Sigmoid colon (tissue), 3 donors: Measurements from ENCODE around the gene METAP1.
"Not testable (repeated sequence)": the region's sequence is repeated elsewhere in the genome, so short reads cannot be mapped to it uniquely, and the experiment has no call there.

ENCODE experiments used
- POLR2A ChIP-seq, 2 donors: fragments of 450-650 bp; IDR thresholded peaks; one replicate each; pipeline ENCODE4 v1.6.1; 2016; ENCODE audit warnings: antibody characterized with exemption in 2 of 2, mild to moderate bottlenecking in 2 of 2, moderate library complexity in 2 of 2
- TF ChIP-seq, protein P1 (sequence below), 4 experiments: fragments of 450-650 bp in 3 of 4; fragments of 200-600 bp in 1 of 4; IDR thresholded peaks; one replicate each; pipeline ENCODE4 v1.5.1; 2016 to 2019; ENCODE audit warnings: antibody characterized with exemption in 4 of 4, mild to moderate bottlenecking in 3 of 4, moderate library complexity in 2 of 4

- TF ChIP-seq POLR2A (IDR thresholded peaks at IDR 0.05), result not testable (repeated sequence)
- TF ChIP-seq, protein P1, sequence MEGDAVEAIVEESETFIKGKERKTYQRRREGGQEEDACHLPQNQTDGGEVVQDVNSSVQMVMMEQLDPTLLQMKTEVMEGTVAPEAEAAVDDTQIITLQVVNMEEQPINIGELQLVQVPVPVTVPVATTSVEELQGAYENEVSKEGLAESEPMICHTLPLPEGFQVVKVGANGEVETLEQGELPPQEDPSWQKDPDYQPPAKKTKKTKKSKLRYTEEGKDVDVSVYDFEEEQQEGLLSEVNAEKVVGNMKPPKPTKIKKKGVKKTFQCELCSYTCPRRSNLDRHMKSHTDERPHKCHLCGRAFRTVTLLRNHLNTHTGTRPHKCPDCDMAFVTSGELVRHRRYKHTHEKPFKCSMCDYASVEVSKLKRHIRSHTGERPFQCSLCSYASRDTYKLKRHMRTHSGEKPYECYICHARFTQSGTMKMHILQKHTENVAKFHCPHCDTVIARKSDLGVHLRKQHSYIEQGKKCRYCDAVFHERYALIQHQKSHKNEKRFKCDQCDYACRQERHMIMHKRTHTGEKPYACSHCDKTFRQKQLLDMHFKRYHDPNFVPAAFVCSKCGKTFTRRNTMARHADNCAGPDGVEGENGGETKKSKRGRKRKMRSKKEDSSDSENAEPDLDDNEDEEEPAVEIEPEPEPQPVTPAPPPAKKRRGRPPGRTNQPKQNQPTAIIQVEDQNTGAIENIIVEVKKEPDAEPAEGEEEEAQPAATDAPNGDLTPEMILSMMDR (IDR thresholded peaks at IDR 0.05), result not testable (repeated sequence)
These were observed 85.3 kb downstream of the METAP1 start for GRCh38 chr4:99080869-99081268.
